ENCODE measurements around the gene ZDHHC15. TPM values are rescaled to one million over a fixed set of nuclear protein-coding genes. Genes with fewer than 3 reads are reported as not detected.
"Not testable (repeated sequence)": the region's sequence is repeated elsewhere in the genome, so short reads cannot be mapped to it uniquely, and the experiment has no call there.

Gene ZDHHC15
- polyA plus RNA-seq, 2 donors: 0.38 to 0.45 TPM

GRCh38 chrX:75390470-75390869, 132.4 kb downstream of the ZDHHC15 start:
- no peaks in the 10 kb centered on the region for H3K27me3 ChIP-seq (ENCODE audit: control insufficient read depth in 1 of 2, insufficient read depth in 2 of 2, low read length in 2 of 2)
- no peaks in the 10 kb centered on the region for H3K4me1 ChIP-seq (ENCODE audit: control insufficient read depth in 2 of 2, insufficient read depth in 2 of 2, low read length in 1 of 2)
- H3K27ac ChIP-seq (ENCODE audit: low read depth in 2 of 2, low read length in 1 of 2): no peak overlapping the region
- H3K4me3 ChIP-seq (ENCODE audit: low read depth in 1 of 2, low read length in 2 of 2): no peak overlapping the region
- H3K36me3 ChIP-seq (ENCODE audit: control insufficient read depth in 2 of 2, insufficient read depth in 2 of 2, low read length in 1 of 2): no peaks in the 10 kb centered on the region
- peaks cover 0 to 2% of the 10 kb centered on the region in 2 donors for H3K9me3 ChIP-seq (ENCODE audit: control insufficient read depth in 2 of 2, insufficient read depth in 1 of 2, low read depth in 1 of 2, low read length in 1 of 2)
- WGBS, 2 donors: 74 to 88% methylated on average over 2 of the region's 2 CpGs

- Histone ChIP-seq H3K27me3 (ENCODE audit: control insufficient read depth in 1 of 2, insufficient read depth in 2 of 2, low read length in 2 of 2) (no peaks in the 10 kb centered on the region), H3K4me3 (ENCODE audit: low read depth in 1 of 2, low read length in 2 of 2) (no peak overlapping the region), H3K36me3 (ENCODE audit: control insufficient read depth in 2 of 2, insufficient read depth in 2 of 2, low read length in 1 of 2) (no peaks in the 10 kb centered on the region), H3K4me1 (ENCODE audit: control insufficient read depth in 2 of 2, insufficient read depth in 2 of 2, low read length in 1 of 2) (no peaks in the 10 kb centered on the region), H3K27ac (ENCODE audit: low read depth in 2 of 2, low read length in 1 of 2) (no peak overlapping the region), H3K9me3 (ENCODE audit: control insufficient read depth in 2 of 2, insufficient read depth in 1 of 2, low read depth in 1 of 2, low read length in 1 of 2) (no peaks in the 10 kb centered on the region)
- WGBS, 2 donors: 50 to 81% methylated on average over 1 of the region's 1 CpG
Observed at GRCh38 chrX:75369721-75370120, 153.1 kb downstream of the ZDHHC15 start.

GRCh38 chrX:75366861-75367260, 156.0 kb downstream of the ZDHHC15 start:
- WGBS, 2 donors: 81 to 93% methylated on average over 2 of the region's 2 CpGs
- no peaks in the 10 kb centered on the region for H3K27me3 ChIP-seq (ENCODE audit: control insufficient read depth in 1 of 2, insufficient read depth in 2 of 2, low read length in 2 of 2)
- no peaks in the 10 kb centered on the region for H3K36me3 ChIP-seq (ENCODE audit: control insufficient read depth in 2 of 2, insufficient read depth in 2 of 2, low read length in 1 of 2)
- H3K4me1 ChIP-seq (ENCODE audit: control insufficient read depth in 2 of 2, insufficient read depth in 2 of 2, low read length in 1 of 2): no peaks in the 10 kb centered on the region
- no peak overlapping the region for H3K27ac ChIP-seq (ENCODE audit: low read depth in 2 of 2, low read length in 1 of 2)
- H3K4me3 ChIP-seq (ENCODE audit: low read depth in 1 of 2, low read length in 2 of 2): no peak overlapping the region
- H3K9me3 ChIP-seq (ENCODE audit: control insufficient read depth in 2 of 2, insufficient read depth in 1 of 2, low read depth in 1 of 2, low read length in 1 of 2): no peaks in the 10 kb centered on the region

- 71 to 93% methylated on average over 1 of the region's 1 CpG for WGBS, 2 donors
- H3K9me3 ChIP-seq (ENCODE audit: control insufficient read depth in 2 of 2, insufficient read depth in 1 of 2, low read depth in 1 of 2, low read length in 1 of 2): no peaks in the 10 kb centered on the region
Observed at GRCh38 chrX:75365243-75365975, 157.4 kb downstream of the ZDHHC15 start.

GRCh38 chrX:75361788-75362187, 161.0 kb downstream of the ZDHHC15 start:
- no peak overlapping the region for H3K4me3 ChIP-seq (ENCODE audit: low read depth in 1 of 2, low read length in 2 of 2)
- no peaks in the 10 kb centered on the region for H3K9me3 ChIP-seq (ENCODE audit: control insufficient read depth in 2 of 2, insufficient read depth in 1 of 2, low read depth in 1 of 2, low read length in 1 of 2)
- no peak overlapping the region for H3K27ac ChIP-seq (ENCODE audit: low read depth in 2 of 2, low read length in 1 of 2)
- H3K27me3 ChIP-seq (ENCODE audit: control insufficient read depth in 1 of 2, insufficient read depth in 2 of 2, low read length in 2 of 2): no peaks in the 10 kb centered on the region
- no peaks in the 10 kb centered on the region for H3K4me1 ChIP-seq (ENCODE audit: control insufficient read depth in 2 of 2, insufficient read depth in 2 of 2, low read length in 1 of 2)
- no peaks in the 10 kb centered on the region for H3K36me3 ChIP-seq (ENCODE audit: control insufficient read depth in 2 of 2, insufficient read depth in 2 of 2, low read length in 1 of 2)

More at GRCh38 chrX:75365243-75365975, 157.4 kb downstream of the ZDHHC15 start:
- Histone ChIP-seq H3K27me3 (ENCODE audit: control insufficient read depth in 1 of 2, insufficient read depth in 2 of 2, low read length in 2 of 2) (no peaks in the 10 kb centered on the region), H3K27ac (ENCODE audit: low read depth in 2 of 2, low read length in 1 of 2) (no peak overlapping the region), H3K4me3 (ENCODE audit: low read depth in 1 of 2, low read length in 2 of 2) (no peak overlapping the region), H3K36me3 (ENCODE audit: control insufficient read depth in 2 of 2, insufficient read depth in 2 of 2, low read length in 1 of 2) (no peaks in the 10 kb centered on the region), H3K4me1 (ENCODE audit: control insufficient read depth in 2 of 2, insufficient read depth in 2 of 2, low read length in 1 of 2) (no peaks in the 10 kb centered on the region)

GRCh38 chrX:75348601-75349000, 174.2 kb downstream of the ZDHHC15 start:
- not testable (repeated sequence) for H3K4me3 ChIP-seq (ENCODE audit: low read depth in 1 of 2, low read length in 2 of 2); H3K4me1 ChIP-seq (ENCODE audit: control insufficient read depth in 2 of 2, insufficient read depth in 2 of 2, low read length in 1 of 2); H3K36me3 ChIP-seq (ENCODE audit: control insufficient read depth in 2 of 2, insufficient read depth in 2 of 2, low read length in 1 of 2); H3K9me3 ChIP-seq (ENCODE audit: control insufficient read depth in 2 of 2, insufficient read depth in 1 of 2, low read depth in 1 of 2, low read length in 1 of 2); H3K27me3 ChIP-seq (ENCODE audit: control insufficient read depth in 1 of 2, insufficient read depth in 2 of 2, low read length in 2 of 2); H3K27ac ChIP-seq (ENCODE audit: low read depth in 2 of 2, low read length in 1 of 2)

- Histone ChIP-seq H3K4me1 (ENCODE audit: control insufficient read depth in 2 of 2, insufficient read depth in 2 of 2, low read length in 1 of 2) (no peaks in the 10 kb centered on the region), H3K9me3 (ENCODE audit: control insufficient read depth in 2 of 2, insufficient read depth in 1 of 2, low read depth in 1 of 2, low read length in 1 of 2) (peaks cover 0 to 3% of the 10 kb centered on the region in 2 donors), H3K27ac (ENCODE audit: low read depth in 2 of 2, low read length in 1 of 2) (no peak overlapping the region), H3K4me3 (ENCODE audit: low read depth in 1 of 2, low read length in 2 of 2) (no peak overlapping the region), H3K36me3 (ENCODE audit: control insufficient read depth in 2 of 2, insufficient read depth in 2 of 2, low read length in 1 of 2) (no peaks in the 10 kb centered on the region), H3K27me3 (ENCODE audit: control insufficient read depth in 1 of 2, insufficient read depth in 2 of 2, low read length in 2 of 2) (peaks cover 0 to 2% of the 10 kb centered on the region in 2 donors)
- WGBS, 2 donors: 46 to 50% methylated on average over 2 of the region's 2 CpGs
Observed at GRCh38 chrX:75337525-75337924, 185.3 kb downstream of the ZDHHC15 start.

- 94 to 98% methylated on average over 5 to 19 of the region's 19 CpGs for WGBS, 2 donors
- H3K4me1 ChIP-seq (ENCODE audit: control insufficient read depth in 2 of 2, insufficient read depth in 2 of 2, low read length in 1 of 2): no peaks in the 10 kb centered on the region
- peaks cover 0 to 2% of the 10 kb centered on the region in 2 donors for H3K27me3 ChIP-seq (ENCODE audit: control insufficient read depth in 1 of 2, insufficient read depth in 2 of 2, low read length in 2 of 2)
- no peak overlapping the region for H3K27ac ChIP-seq (ENCODE audit: low read depth in 2 of 2, low read length in 1 of 2)
- H3K9me3 ChIP-seq (ENCODE audit: control insufficient read depth in 2 of 2, insufficient read depth in 1 of 2, low read depth in 1 of 2, low read length in 1 of 2): peaks cover 0 to 3% of the 10 kb centered on the region in 2 donors
- no peak overlapping the region for H3K4me3 ChIP-seq (ENCODE audit: low read depth in 1 of 2, low read length in 2 of 2)
- H3K36me3 ChIP-seq (ENCODE audit: control insufficient read depth in 2 of 2, insufficient read depth in 2 of 2, low read length in 1 of 2): no peaks in the 10 kb centered on the region
Observed at GRCh38 chrX:75335127-75335458, 187.7 kb downstream of the ZDHHC15 start.

- not testable (repeated sequence) for H3K4me3 ChIP-seq (ENCODE audit: low read depth in 1 of 2, low read length in 2 of 2); H3K4me1 ChIP-seq (ENCODE audit: control insufficient read depth in 2 of 2, insufficient read depth in 2 of 2, low read length in 1 of 2); H3K27ac ChIP-seq (ENCODE audit: low read depth in 2 of 2, low read length in 1 of 2); H3K36me3 ChIP-seq (ENCODE audit: control insufficient read depth in 2 of 2, insufficient read depth in 2 of 2, low read length in 1 of 2); H3K27me3 ChIP-seq (ENCODE audit: control insufficient read depth in 1 of 2, insufficient read depth in 2 of 2, low read length in 2 of 2); H3K9me3 ChIP-seq (ENCODE audit: control insufficient read depth in 2 of 2, insufficient read depth in 1 of 2, low read depth in 1 of 2, low read length in 1 of 2)
- WGBS, 2 donors: 97 to 98% methylated on average over 35 to 41 of the region's 41 CpGs
Observed at GRCh38 chrX:75334407-75335126, 188.3 kb downstream of the ZDHHC15 start.

- WGBS, 2 donors: 87 to 98% methylated on average over 16 of the region's 16 CpGs
- Histone ChIP-seq H3K9me3 (ENCODE audit: control insufficient read depth in 2 of 2, insufficient read depth in 1 of 2, low read depth in 1 of 2, low read length in 1 of 2) (peaks cover 0 to 5% of the 10 kb centered on the region in 2 donors), H3K4me3 (ENCODE audit: low read depth in 1 of 2, low read length in 2 of 2) (no peak overlapping the region)
Observed at GRCh38 chrX:75327607-75328006, 195.2 kb downstream of the ZDHHC15 start.

More at GRCh38 chrX:75327607-75328006, 195.2 kb downstream of the ZDHHC15 start:
- no peak overlapping the region for H3K27ac ChIP-seq (ENCODE audit: low read depth in 2 of 2, low read length in 1 of 2)
- no peaks in the 10 kb centered on the region for H3K4me1 ChIP-seq (ENCODE audit: control insufficient read depth in 2 of 2, insufficient read depth in 2 of 2, low read length in 1 of 2)
- peaks cover 0 to 2% of the 10 kb centered on the region in 2 donors for H3K36me3 ChIP-seq (ENCODE audit: control insufficient read depth in 2 of 2, insufficient read depth in 2 of 2, low read length in 1 of 2)
- no peaks in the 10 kb centered on the region for H3K27me3 ChIP-seq (ENCODE audit: control insufficient read depth in 1 of 2, insufficient read depth in 2 of 2, low read length in 2 of 2)

Data from esophagus (tissue), 2 donors.